GM19351 (cell line): ENCODE measurements around the gene CDC25A.

Experiments
- ATAC-seq: cut with Tn5 transposase; IDR thresholded peaks from one replicate; pipeline ENCODE4 v1.9.1; 2021; ENCODE audit warnings: mild to moderate bottlenecking, moderate library complexity; ENCODE audit not compliant: unreplicated experiment

CDC25A gene

DNA sequence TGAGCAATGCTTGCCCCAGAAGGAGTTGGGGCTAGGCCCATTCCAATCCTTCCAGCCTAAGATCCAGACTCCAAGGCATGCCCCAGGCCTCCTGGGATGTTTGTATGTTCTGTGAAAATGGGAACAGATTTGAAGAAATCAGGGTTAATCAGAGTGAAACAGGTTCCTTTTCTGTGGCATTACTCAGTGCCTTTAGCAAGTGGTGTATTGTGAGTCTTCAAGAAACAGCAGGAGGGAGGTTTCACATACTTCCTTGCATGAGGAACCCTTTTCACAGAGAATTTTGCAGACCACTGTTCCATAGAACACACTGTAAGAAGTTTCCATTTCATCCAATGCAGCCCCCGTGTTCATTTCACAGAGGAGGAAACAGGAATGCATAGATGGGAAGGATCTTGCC lies 8.4 kb upstream of the CDC25A start:
- no peak for ATAC-seq

GRCh38 chr3:48194446-48195071 lies 6.3 kb upstream of the CDC25A start:
- ATAC-seq = no peak

DNA sequence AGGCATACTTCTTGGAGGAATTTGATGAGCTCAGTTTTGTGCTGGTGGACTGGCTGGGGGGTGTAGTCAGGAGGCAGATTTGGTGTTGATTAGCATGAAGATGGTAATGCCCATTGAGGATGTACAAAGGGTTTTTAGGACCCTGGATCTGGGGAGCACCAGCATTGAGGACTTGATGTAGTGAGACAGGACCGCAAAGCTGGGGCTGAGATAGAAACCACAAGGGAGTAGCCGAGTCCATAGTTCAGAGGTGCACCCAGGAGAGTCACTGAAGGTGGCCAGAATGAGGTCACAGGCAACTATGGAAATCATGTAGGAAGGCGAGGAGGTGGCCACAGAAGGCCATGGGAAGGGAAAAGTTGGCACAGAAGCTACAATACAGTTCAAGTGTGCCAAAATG lies 2.7 kb upstream of the CDC25A start:
- ATAC-seq = no peak

DNA sequence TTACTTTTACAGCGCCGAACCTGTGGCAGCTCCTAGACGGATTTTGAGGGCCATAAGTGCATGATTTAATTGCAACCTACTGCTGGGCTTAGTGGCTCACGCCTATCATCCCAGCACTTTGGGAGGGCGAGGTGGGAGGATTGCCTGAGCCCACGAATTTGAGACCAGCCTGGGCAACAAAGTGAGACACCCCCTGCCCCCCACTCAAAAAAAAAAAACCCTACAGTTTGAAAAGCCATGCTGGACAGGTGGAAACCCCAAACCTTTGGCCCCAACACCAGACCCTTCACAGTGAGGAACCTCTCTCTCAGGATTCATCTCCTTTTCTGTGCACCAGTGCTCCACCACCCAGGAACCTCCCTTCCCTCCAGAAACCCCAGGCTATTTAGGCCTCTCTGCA lies 1.1 kb upstream of the CDC25A start:
- no peak for ATAC-seq

GRCh38 chr3:48187579-48188265 lies 495 bp downstream of the CDC25A start:
- peak; percentile 22 for ATAC-seq

- no peak for ATAC-seq
Measured at GRCh38 chr3:48187301-48187578, 977 bp downstream of the CDC25A start.

DNA sequence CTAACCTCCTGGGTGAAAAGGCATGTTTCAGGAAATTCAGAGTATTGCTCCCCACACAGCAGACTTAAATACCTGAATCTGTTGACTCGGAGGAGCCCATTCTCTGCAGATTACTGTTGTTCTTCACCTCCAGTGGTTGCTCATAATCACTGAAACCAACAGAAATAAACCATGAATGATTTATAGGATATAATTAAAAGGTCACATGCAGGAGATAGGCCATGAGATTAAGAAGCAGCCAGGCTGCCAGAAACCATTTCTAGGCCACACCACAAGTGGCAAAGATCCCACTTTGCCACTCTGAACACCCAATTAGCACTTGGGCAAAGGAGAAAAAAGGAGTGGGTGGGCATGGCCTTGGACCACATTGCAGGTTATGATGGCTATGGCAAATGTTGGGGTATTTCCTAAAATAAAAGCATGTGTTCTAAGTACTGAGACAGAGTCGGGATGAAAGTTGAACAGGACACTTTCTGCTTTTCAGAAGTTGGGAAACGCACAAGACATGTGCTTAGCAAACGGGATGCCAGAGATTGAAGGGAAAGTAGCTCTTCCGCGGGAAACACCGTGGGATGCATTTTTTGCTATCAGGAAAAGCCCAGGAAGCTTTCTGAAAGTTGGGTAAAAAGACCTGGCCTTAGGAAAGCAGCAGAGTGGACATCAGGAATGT lies 1.5 kb downstream of the CDC25A start:
- no peak for ATAC-seq

- ATAC-seq = no peak
Measured at GRCh38 chr3:48185129-48185528, 3.1 kb downstream of the CDC25A start.

DNA sequence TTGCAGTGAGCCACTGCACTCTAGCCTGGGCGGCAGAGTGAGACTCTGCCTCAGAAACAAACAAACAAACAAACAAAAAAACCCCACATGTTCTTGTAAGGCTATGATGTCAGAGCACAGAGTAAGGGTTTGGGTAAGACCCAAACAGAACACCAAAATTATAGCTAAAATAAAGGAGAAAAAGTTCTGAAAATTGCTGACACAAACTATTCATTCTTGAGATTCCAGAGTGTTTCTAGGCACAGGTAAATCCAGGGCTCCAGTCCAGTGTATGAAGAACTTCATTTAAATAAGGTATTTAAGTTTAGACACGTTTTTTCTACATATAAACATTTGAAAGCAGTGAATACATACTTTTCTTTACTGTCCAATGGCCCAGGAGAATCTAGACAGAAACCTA lies 3.9 kb downstream of the CDC25A start:
- ATAC-seq = no peak

DNA sequence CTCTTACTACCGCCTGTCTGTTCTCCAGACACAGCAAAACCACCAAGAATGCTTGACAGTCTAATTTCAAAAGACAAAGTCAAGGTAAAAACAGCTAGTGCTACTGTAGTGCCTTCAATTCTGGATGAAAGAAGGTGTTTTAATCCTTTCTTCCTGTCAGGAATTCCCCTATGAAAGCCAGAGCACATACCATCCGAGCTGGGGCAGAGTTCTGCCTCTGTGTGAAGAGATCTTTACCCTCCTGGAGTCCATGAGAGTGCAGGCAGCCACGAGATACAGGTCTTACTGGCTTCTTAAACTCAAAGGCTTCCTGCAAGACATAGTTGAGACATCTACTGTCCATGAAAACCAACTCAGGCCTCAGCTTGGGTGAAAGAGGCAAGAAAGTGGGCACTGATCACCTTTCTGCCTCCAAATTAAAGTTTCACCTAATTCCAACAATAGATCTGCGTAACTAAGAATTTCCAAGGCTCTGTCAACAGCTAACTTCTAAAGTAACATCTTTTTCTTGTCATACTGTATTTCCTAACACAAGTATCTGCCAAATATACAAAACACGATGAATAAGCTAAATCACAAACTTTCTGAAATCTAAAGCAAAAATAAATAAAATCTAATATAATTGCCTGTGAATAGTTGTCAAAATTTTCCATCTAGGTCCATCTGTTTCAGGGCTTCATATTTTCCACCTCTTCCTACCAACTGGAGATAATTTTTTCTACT lies 7.5 kb downstream of the CDC25A start:
- no peak for ATAC-seq

- no peak for ATAC-seq
Measured at GRCh38 chr3:48180021-48180420, 8.2 kb downstream of the CDC25A start.

- ATAC-seq = no peak
Measured at GRCh38 chr3:48178072-48178471, 10.1 kb downstream of the CDC25A start.

- no peak for ATAC-seq
Measured at GRCh38 chr3:48157950-48158376, 30.3 kb downstream of the CDC25A start.

DNA sequence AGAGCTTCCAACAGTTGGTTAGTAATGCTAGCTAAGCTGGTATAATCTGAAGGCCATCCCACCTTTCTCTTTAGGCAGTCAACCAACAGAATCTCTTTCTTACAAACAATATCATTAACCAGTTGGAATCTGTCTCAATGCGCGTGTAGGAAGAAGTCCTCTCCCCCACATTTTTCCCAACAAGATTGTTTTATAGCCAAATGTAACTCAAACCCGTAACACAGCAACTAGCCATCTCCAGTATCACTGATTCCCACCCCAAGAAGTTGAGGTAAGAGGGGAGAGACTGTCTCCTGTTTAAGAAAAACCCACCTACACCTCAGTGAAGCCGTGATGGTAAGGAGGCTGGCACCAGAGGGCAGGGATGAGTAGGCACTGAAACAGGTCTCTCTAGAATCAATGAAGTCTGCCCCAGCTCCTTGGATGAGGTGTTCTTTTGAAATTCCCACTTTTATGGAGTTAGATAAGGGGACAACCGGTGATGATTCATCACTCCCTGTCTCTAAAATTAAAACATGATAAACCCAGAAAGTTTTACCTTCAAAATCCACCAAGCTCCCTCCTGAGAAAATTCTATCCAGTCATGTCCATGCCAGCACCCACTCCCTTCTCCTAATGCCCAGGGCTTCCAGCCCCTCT lies 30.9 kb downstream of the CDC25A start:
- ATAC-seq = no peak

DNA sequence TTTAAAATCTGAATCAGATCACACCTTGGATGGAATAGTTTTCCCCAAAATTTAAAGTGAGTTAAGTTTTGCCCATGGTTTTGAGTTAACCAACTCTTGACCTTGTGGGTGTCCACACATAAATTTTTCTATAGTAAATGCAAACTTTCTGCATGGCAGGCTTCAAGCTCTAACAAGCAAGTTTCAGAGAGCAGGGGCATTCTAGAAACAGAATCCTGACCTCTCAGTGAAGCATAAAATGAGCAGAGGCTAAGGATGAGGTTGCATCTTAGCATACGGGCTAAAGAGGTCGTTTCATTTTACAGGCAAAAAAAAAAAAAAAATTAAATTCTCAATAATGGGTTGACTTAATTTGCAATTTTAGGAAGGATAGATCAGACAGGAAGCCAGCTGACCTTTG lies 32.1 kb downstream of the CDC25A start:
- ATAC-seq = no peak

- ATAC-seq = no peak
Measured at GRCh38 chr3:48155122-48155521, 33.1 kb downstream of the CDC25A start.

- no peak for ATAC-seq
Measured at GRCh38 chr3:48151807-48152427, 36.3 kb downstream of the CDC25A start.

DNA sequence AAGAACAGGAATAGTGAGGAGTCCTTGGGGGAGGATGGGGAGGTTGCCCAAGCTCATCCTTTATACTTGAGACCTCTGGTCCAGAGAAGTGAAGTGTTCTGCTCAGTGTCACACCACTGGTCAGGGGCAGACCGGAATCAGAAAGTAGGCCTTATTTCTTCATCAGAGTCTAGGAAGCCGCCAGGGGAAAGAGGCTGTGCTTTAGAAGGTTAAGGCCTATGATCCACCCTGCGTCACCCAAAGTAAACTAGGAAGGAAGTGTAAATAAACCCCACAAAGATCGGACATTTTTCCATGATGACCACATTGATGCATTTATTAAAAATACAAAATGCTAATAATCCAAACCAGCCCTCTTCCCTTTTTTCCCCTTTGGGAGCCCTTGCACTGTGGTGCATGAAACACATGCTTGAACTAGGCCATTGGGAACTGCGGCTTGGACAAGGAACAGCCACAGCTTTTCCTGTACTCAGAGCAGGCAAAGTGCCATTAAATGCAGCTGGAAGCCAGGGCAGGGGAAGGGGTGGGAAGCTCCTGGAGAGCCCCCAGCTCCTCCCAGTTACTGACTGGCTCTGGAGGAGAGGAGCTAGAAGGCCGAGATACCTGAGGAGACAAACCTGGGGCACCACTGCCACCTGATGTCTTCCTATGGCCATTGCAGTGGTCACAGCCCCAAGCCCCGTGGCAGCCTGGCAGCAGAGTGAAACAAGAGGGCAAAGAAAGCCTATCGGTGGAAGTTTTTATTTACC lies 37.0 kb downstream of the CDC25A start:
- ATAC-seq = peak; percentile 55

GRCh38 chr3:48143992-48144391 lies 44.2 kb downstream of the CDC25A start:
- no peak for ATAC-seq

DNA sequence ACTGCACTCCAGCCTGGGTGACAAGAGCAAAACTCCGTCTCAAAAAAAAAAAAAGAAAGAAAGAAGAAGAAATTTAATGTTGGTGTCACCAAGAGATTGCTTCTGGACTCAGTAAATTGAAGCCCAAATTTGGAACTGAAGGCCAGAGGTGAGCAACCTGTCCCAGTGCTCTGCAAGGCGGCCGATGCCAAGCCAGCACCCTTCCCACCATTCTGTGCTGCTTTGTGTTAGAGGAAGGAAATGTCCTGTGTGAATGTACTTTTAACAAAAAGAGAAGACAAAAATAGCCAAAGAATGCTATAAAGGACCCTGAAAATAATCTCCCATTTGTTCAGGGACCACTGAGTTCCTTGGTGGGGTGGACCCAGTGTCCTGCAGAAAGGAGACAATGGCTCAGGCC lies 44.6 kb downstream of the CDC25A start:
- no peak for ATAC-seq
